A549 treated with Hydrocortisone at 1 μM for 4 hours (cell line): ENCODE measurements around the gene KIR2DL1. TPM values are rescaled to one million over a fixed set of nuclear protein-coding genes. Genes with fewer than 3 reads are reported as not detected.

ENCODE experiments used
- total RNA-seq: library from RNA; stranded (reverse); fragments of 200-300 nt; extraction: Qiagen RNA extraction; gene quantifications from 5 replicates; pipeline ENCODE4 v1.2.3, GENCODE V29; 2022

Gene KIR2DL1
- 0.05 TPM in 1 of 5 replicates, not detected in the others for total RNA-seq

GRCh38 chr19:54769646-54770045, at the start of gene KIR2DL1:
TSS of gene KIR2DL1 (plus strand) at chr19:54769793. CDS start at chr19:54769851, 58 bp downstream.

GRCh38 chr19:54724142-54724541, 45.5 kb upstream of the KIR2DL1 start, which contains the start of gene KIR3DL3:
TSS of gene KIR3DL3 (plus strand) at chr19:54724442. CDS start at chr19:54724497, 55 bp downstream.

GRCh38 chr19:54738306-54738705, 31.3 kb upstream of the KIR2DL1 start, which contains the start of gene KIR2DL3:
TSS of gene KIR2DL3 (plus strand) at chr19:54738513. CDS start at chr19:54738546, 33 bp downstream.

GRCh38 chr19:54803410-54803809, 33.8 kb downstream of the KIR2DL1 start, which contains the start of gene KIR2DL4:
TSS of gene KIR2DL4 (plus strand) at chr19:54803610. CDS start at chr19:54803652, 42 bp downstream.

GRCh38 chr19:54816251-54816650, 46.7 kb downstream of the KIR2DL1 start, which contains the start of gene KIR3DL1:
TSS of gene KIR3DL1 (plus strand) at chr19:54816468.

DNA sequence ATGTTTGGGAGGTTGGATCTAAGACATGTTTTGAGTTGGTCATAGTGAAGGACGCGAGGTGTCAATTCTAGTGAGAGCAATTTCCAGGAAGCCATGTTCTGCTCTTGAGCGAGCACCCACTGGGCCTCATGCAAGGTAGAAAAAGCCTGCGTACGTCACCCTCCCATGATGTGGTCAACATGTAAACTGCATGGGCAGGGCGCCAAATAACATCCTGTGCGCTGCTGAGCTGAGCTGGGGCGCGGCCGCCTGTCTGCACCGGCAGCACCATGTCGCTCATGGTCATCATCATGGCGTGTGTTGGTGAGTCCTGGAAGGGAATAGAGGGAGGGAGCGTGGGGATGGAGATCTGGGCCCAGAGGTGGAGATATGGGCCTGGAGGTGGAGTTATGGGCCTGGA, 62.9 kb downstream of the KIR2DL1 start, which contains the start of gene KIR2DS4:
Gene KIR2DS4 (plus strand): TSS at position 181 of the 400 bp plus-strand sequence.

Other genes starting within 250 kb of the KIR2DL1 start
- 0.03 TPM in 1 of 5 replicates, not detected in the others for gene LILRA2, start 196.0 kb upstream of the KIR2DL1 start, total RNA-seq
- gene LILRA1, start 176.2 kb upstream of the KIR2DL1 start, total RNA-seq = not detected in 5 replicates
- gene LILRB1, start 139.3 kb upstream of the KIR2DL1 start, total RNA-seq = 0.02 TPM in 1 of 5 replicates, not detected in the others
- not detected in 5 replicates for gene LILRB4, start 106.8 kb upstream of the KIR2DL1 start, total RNA-seq
- not detected in 5 replicates for gene KIR3DL3, start 45.4 kb upstream of the KIR2DL1 start, total RNA-seq
- not detected in 5 replicates for gene KIR2DL3, start 31.3 kb upstream of the KIR2DL1 start, total RNA-seq
- gene KIR2DL4, start 33.8 kb downstream of the KIR2DL1 start, total RNA-seq = not detected in 5 replicates
- not detected in 5 replicates for gene KIR3DL1, start 46.7 kb downstream of the KIR2DL1 start, total RNA-seq
- not detected in 5 replicates for gene KIR2DS4, start 62.9 kb downstream of the KIR2DL1 start, total RNA-seq
- 0.06 TPM in 1 of 5 replicates, not detected in the others for gene KIR3DL2, start 80.7 kb downstream of the KIR2DL1 start, total RNA-seq
- not detected in 5 replicates for gene FCAR, start 104.4 kb downstream of the KIR2DL1 start, total RNA-seq
- not detected in 5 replicates for gene NCR1, start 136.4 kb downstream of the KIR2DL1 start, total RNA-seq
- 0.05 to 0.08 TPM in 2 of 5 replicates, not detected in the others for gene NLRP7, start 177.7 kb downstream of the KIR2DL1 start, total RNA-seq
- 22.4 to 29.0 TPM (median 25.9 TPM) in 5 replicates for gene NLRP2, start 196.6 kb downstream of the KIR2DL1 start, total RNA-seq